Hepatocyte (in vitro differentiated cells): ENCODE measurements around the gene PATE4. TPM values are rescaled to one million over a fixed set of nuclear protein-coding genes. Genes with fewer than 3 reads are reported as not detected.
A peak's percentile ranks its signal among the peaks of the same experiment; 100 is the strongest.

Experiments
- DNase-seq: peaks from one replicate; pipeline ENCODE4 v3.0.0-alpha.2; 2016; ENCODE audit warnings: low spot score
- H2AFZ ChIP-seq: fragments of 200-600 bp; sonication (generic); 2 replicates; pipeline ENCODE4 v1.6.0; 2016; ENCODE audit warnings: antibody characterized with exemption, mild to moderate bottlenecking
- H3K27ac ChIP-seq: fragments of 200-600 bp; sonication (generic); 2 replicates; pipeline ENCODE4 v1.5.1; 2016; ENCODE audit warnings: mild to moderate bottlenecking
- H3K27me3 ChIP-seq: fragments of 200-600 bp; sonication (generic); 2 replicates; pipeline ENCODE4 v1.6.1; 2016
- H3K36me3 ChIP-seq: fragments of 200-600 bp; sonication (generic); replicated peaks from 2 replicates; pipeline ENCODE4 v1.5.1; 2016; ENCODE audit warnings: low read depth; ENCODE audit not compliant: insufficient read depth
- H3K4me1 ChIP-seq: fragments of 200-600 bp; sonication (generic); 2 replicates; pipeline ENCODE4 v1.5.1; 2016; ENCODE audit warnings: mild to moderate bottlenecking, moderate library complexity; ENCODE audit not compliant: insufficient read depth
- H3K4me2 ChIP-seq: fragments of 200-600 bp; sonication (generic); 2 replicates; pipeline ENCODE4 v1.6.0; 2016
- H3K4me3 ChIP-seq: fragments of 200-600 bp; sonication (generic); 2 replicates; pipeline ENCODE4 v1.5.1; 2016; ENCODE audit warnings: mild to moderate bottlenecking
- H3K79me2 ChIP-seq: fragments of 200-600 bp; sonication (generic); 2 replicates; pipeline ENCODE4 v1.6.0; 2017; ENCODE audit warnings: mild to moderate bottlenecking
- H3K9me2 ChIP-seq: fragments of 200-600 bp; sonication (generic); replicated peaks from 2 replicates; pipeline ENCODE4 v1.6.0; 2017; ENCODE audit warnings: mild to moderate bottlenecking; ENCODE audit not compliant: insufficient read depth
- H3K9me3 ChIP-seq: fragments of 200-600 bp; sonication (generic); 2 replicates; pipeline ENCODE4 v1.5.1; 2016; ENCODE audit warnings: low read depth, mild to moderate bottlenecking
- H4K20me1 ChIP-seq: fragments of 200-600 bp; sonication (generic); 2 replicates; pipeline ENCODE4 v1.6.0; 2016; ENCODE audit warnings: mild to moderate bottlenecking; ENCODE audit not compliant: insufficient read depth, poor library complexity, severe bottlenecking
- EZH2 ChIP-seq: fragments of 200-600 bp; sonication (generic); IDR thresholded peaks from 2 replicates; pipeline ENCODE4 v1.6.1; 2016; ENCODE audit warnings: antibody characterized with exemption, mild to moderate bottlenecking, borderline replicate concordance
- EZH2phosphoT487 ChIP-seq: fragments of 200-600 bp; sonication (generic); IDR thresholded peaks from one replicate; pipeline ENCODE4 v1.6.1; 2018; ENCODE audit warnings: antibody characterized with exemption, mild to moderate bottlenecking, low read depth, moderate library complexity; ENCODE audit not compliant: unreplicated experiment, severe bottlenecking
- WGBS: methylation state at CpG from one replicate; pipeline ENCODE4 v1.1.6; 2016; ENCODE audit warnings: low lambda C conversion rate; ENCODE audit errors: missing lambda C conversion rate; 5-methylcytosine and 5-hydroxymethylcytosine counted together
- polyA plus RNA-seq: library from polyadenylated mRNA; unstranded; fragments of >200 nt; fragmentation: Nextera tagmentation; extraction: Ambion mirVana; gene quantifications from 2 replicates; pipeline ENCODE4 v1.2.1, GENCODE V29; 2016
- total RNA-seq: library from RNA; depleted of rRNA; stranded (reverse); fragments of >200 nt; gene quantifications from 2 replicates; pipeline ENCODE4 v1.2.3, GENCODE V29; 2014
- TF ChIP-seq, protein P1 (sequence below): fragments of 200-600 bp; sonication (generic); IDR thresholded peaks from 2 replicates; pipeline ENCODE4 v1.5.1; 2016; ENCODE audit warnings: antibody characterized with exemption, mild to moderate bottlenecking; ENCODE audit not compliant: poor library complexity

Gene PATE4
- total and polyA plus RNA-seq, 2 experiments from 2014 or later = not detected

DNA sequence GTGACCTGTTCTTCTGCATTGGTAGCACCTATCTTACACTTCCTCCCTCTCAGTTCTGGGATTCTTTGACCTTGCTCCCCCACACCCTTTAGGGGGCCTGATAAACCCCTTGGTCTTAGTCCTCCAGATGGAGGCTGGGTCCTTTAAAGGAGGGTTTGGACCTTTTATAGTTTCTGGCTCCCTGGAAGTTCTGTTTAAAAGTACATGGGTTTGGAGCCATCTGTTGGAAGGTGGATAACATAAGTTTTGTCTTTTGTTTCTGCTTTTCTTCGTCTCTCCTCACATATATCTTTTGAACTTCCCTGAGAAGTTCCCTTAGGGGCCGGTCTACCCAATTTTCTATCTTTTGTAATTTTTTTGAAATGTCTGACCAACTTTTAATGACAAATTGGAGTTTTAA lies 36.4 kb downstream of the PATE4 start:
- DNase-seq = no peak
- Histone ChIP-seq H4K20me1 (no peaks in the 10 kb centered on the region), H3K4me2 (no peak overlapping the region), H3K4me1 (no peaks in the 10 kb centered on the region), H2AFZ (no peak overlapping the region), H3K9me2 (no peaks in the 10 kb centered on the region), H3K4me3 (no peak overlapping the region), H3K27me3 (peaks cover 3% of the 10 kb centered on the region), H3K27ac (no peak overlapping the region), H3K9me3 (no peaks in the 10 kb centered on the region), H3K36me3 (no peaks in the 10 kb centered on the region), H3K79me2 (no peaks in the 10 kb centered on the region)
- TF ChIP-seq EZH2 (no peak), EZH2phosphoT487 (no peak)
- TF ChIP-seq, protein P1, sequence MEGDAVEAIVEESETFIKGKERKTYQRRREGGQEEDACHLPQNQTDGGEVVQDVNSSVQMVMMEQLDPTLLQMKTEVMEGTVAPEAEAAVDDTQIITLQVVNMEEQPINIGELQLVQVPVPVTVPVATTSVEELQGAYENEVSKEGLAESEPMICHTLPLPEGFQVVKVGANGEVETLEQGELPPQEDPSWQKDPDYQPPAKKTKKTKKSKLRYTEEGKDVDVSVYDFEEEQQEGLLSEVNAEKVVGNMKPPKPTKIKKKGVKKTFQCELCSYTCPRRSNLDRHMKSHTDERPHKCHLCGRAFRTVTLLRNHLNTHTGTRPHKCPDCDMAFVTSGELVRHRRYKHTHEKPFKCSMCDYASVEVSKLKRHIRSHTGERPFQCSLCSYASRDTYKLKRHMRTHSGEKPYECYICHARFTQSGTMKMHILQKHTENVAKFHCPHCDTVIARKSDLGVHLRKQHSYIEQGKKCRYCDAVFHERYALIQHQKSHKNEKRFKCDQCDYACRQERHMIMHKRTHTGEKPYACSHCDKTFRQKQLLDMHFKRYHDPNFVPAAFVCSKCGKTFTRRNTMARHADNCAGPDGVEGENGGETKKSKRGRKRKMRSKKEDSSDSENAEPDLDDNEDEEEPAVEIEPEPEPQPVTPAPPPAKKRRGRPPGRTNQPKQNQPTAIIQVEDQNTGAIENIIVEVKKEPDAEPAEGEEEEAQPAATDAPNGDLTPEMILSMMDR = no peak
- WGBS = 71% methylated on average over 2 of the region's 2 CpGs

DNA sequence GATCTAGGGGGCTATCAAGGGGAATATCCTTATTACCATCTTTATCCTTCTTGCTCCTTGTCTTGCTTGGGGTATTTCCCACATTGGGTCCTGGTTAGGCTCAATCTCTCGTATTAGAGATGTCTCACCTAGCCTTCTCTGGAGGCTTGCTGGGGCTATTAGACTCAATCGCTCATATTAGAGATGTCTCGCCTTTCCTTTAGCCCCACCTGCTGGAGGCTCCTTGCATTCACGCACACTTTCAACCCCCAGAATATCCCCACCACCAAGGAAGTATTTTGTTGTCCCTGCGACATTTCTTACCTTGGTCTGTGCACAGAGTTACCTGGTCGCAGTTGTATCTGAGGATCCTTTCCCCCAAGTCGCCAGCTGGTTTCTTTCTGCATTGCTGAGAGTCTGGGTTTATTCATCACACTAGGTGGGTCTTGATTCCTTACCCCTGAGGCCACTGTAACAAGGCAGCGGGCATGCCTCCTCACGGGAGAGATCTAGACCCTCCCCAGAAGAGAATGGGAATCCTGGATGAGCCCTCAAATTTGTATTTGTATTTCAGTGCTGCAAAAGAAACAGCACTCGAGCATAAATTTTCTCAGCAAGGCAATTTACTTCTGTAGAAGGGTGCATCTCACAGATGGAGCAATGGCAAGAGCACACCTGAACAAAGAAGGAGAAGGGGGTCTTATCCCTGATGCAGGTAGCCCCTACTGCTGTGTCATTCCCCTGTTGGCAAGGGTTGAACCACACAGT lies 38.4 kb downstream of the PATE4 start:
- whole genome bisulfite sequencing = 40% methylated on average over 10 of the region's 10 CpGs
- Histone ChIP-seq H3K79me2 (no peaks in the 10 kb centered on the region), H2AFZ (no peak overlapping the region), H3K4me1 (no peaks in the 10 kb centered on the region), H3K36me3 (no peaks in the 10 kb centered on the region), H3K4me3 (no peak overlapping the region), H3K4me2 (no peak overlapping the region), H3K9me3 (no peaks in the 10 kb centered on the region), H4K20me1 (no peaks in the 10 kb centered on the region), H3K9me2 (no peaks in the 10 kb centered on the region), H3K27me3 (peaks cover 3% of the 10 kb centered on the region), H3K27ac (peak overlapping the region; percentile 57)
- DNase-seq = peak; percentile 82
- no peak for TF ChIP-seq EZH2phosphoT487
- TF ChIP-seq, protein P1 = peak; percentile 66
- no peak for TF ChIP-seq EZH2

DNA sequence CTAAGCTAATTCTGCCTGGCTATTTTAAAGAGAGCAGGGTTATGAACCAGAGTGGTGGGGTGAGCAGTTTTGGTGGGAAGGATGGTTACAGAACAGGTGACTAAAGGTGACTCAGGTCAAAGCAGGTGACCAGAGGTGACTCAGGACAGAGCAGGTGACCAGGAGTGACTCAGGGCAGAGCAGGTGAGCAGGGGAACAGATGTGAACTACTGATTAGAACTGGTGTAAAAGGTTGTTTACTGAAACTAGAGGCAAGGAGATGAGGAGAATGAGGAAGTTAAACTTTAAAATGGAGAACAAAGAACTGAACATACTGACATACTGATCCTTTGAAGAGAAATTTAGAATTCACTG lies 39.0 kb downstream of the PATE4 start:
- TF ChIP-seq, protein P1 = no peak
- TF ChIP-seq EZH2phosphoT487 = no peak
- no peak for TF ChIP-seq EZH2
- no peaks in the 10 kb centered on the region for H3K9me2 ChIP-seq
- H2AFZ ChIP-seq = no peak overlapping the region
- DNase-seq = peak; percentile 60
- H3K36me3 ChIP-seq = no peaks in the 10 kb centered on the region
- peaks cover 3% of the 10 kb centered on the region for H3K27me3 ChIP-seq
- no peaks in the 10 kb centered on the region for H3K9me3 ChIP-seq
- no peaks in the 10 kb centered on the region for H4K20me1 ChIP-seq
- H3K79me2 ChIP-seq = no peaks in the 10 kb centered on the region
- H3K4me2 ChIP-seq = no peak overlapping the region
- H3K4me3 ChIP-seq = no peak overlapping the region
- H3K27ac ChIP-seq = peak overlapping the region; percentile 72
- no peaks in the 10 kb centered on the region for H3K4me1 ChIP-seq
